K562 (cell line): Measurements from ENCODE around the gene CARD8. TPM values are rescaled to one million over a fixed set of nuclear protein-coding genes. Genes with fewer than 3 reads are reported as not detected.

ENCODE experiments used
- ARHGAP35 ChIP-seq: fragments of 450-650 bp; IDR thresholded peaks from 2 replicates; pipeline ENCODE4 v1.6.1; 2018; ENCODE audit not compliant: partially characterized antibody
- CXXC5 ChIP-seq: fragments of 250-450 bp; sonication (Bioruptor Pico); IDR thresholded peaks from 2 replicates; pipeline ENCODE4 v1.8.0; 2022; ENCODE audit warnings: inconsistent platforms, mild to moderate bottlenecking, moderate library complexity
- DACH1 ChIP-seq: fragments of 450-650 bp; IDR thresholded peaks from 2 replicates; pipeline ENCODE4 v1.6.1; 2018; ENCODE audit not compliant: partially characterized antibody
- DNMT1 ChIP-seq: fragments of 450-650 bp; IDR thresholded peaks from 2 replicates; pipeline ENCODE4 v1.6.1; 2016; ENCODE audit warnings: antibody characterized with exemption, mild to moderate bottlenecking
- SMC3 ChIP-seq: conservative IDR thresholded peaks from 2 replicates; pipeline ENCODE4 v1.6.1; 2011; ENCODE audit warnings: low read depth, low read length, improper control_type of control experiment; ENCODE audit not compliant: insufficient read depth
- SNRNP70 ChIP-seq: fragments of 200-400 bp; formaldehyde crosslinking; optimal IDR thresholded peaks from 2 replicates; pipeline ENCODE3; 2017; ENCODE audit warnings: low read depth, low read length
- ZNF436 ChIP-seq: fragments of 250-450, 450-650 bp; sonication (Bioruptor Pico); formaldehyde crosslinking; IDR thresholded peaks from 2 replicates; pipeline ENCODE4 v1.7.0; 2020; ENCODE audit warnings: mild to moderate bottlenecking
- ZNF512 ChIP-seq: IDR thresholded peaks from 2 replicates; pipeline ENCODE4 v1.6.1; 2016; ENCODE audit warnings: missing genetic modification characterization, missing compliant biosample characterization
- ZNF561 ChIP-seq: fragments of 450-650 bp; formaldehyde crosslinking; conservative IDR thresholded peaks from 2 replicates; pipeline ENCODE4 v1.4.0; 2020; ENCODE audit warnings: mild to moderate bottlenecking, moderate library complexity
- ZSCAN29 ChIP-seq: fragments of 450-650 bp; IDR thresholded peaks from 2 replicates; pipeline ENCODE4 v1.6.1; 2017
- ZZZ3 ChIP-seq: fragments of 450-650 bp; IDR thresholded peaks from 2 replicates; pipeline ENCODE4 v1.6.1; 2016; ENCODE audit warnings: antibody characterized with exemption, mild to moderate bottlenecking, moderate library complexity
- polyA plus RNA-seq, 8 experiments: library from polyadenylated mRNA; depleted of rRNA in 4 of 8; stranded (reverse) in 5 of 8; unstranded in 3 of 8; fragments of >200 nt; fragmentation: Nextera tagmentation in 2 of 8; fragmentation: Illumina TruSeq in 1 of 8; extraction: Ambion mirVana in 2 of 8; extraction: Trizol in 1 of 8; gene quantifications; 2 replicates each; pipeline versions ENCODE4 v1.2.1 to v1.2.3, GENCODE V29; 2011 to 2014; ENCODE audit warnings: inconsistent platforms in 1 of 8, missing spikeins in 1 of 8
- total RNA-seq, 7 experiments: library from RNA; depleted of rRNA in 6 of 7; stranded (reverse); fragments of >200 nt in 6 of 7; fragmentation: Illumina TruSeq in 2 of 7; extraction: Trizol in 2 of 7; gene quantifications; 2 replicates each; pipeline versions ENCODE4 v1.2.1 to v1.2.3, GENCODE V29; 2011 to 2021; ENCODE audit warnings: low replicate concordance in 1 of 7
- TF ChIP-seq, protein P1 (sequence below): fragments of 250-450 bp; sonication (Bioruptor Pico); IDR thresholded peaks from 2 replicates; pipeline ENCODE4 v1.4.0; 2020
- TF ChIP-seq, protein P2 (sequence below), 2 experiments: IDR thresholded peaks in 1 of 2; conservative IDR thresholded peaks in 1 of 2; 2 replicates each; pipeline ENCODE4 v1.6.1; 2016; ENCODE audit warnings: low read depth in 2 of 2, mild to moderate bottlenecking in 1 of 2, missing compliant biosample characterization in 1 of 2, missing genetic modification characterization in 1 of 2, moderate library complexity in 1 of 2
- TF ChIP-seq, protein P3 (sequence below): fragments of 250-450 bp; sonication (Bioruptor Pico); IDR thresholded peaks from 2 replicates; pipeline ENCODE4 v1.8.0; 2021; ENCODE audit warnings: mild to moderate bottlenecking, moderate library complexity

Gene CARD8
- total and polyA plus RNA-seq, 9 of the 15 experiments (the other 6 are each of a cell fraction or from before 2014, with no cell fraction given), result 11.5 to 26.4 (median 20.8) TPM

DNA sequence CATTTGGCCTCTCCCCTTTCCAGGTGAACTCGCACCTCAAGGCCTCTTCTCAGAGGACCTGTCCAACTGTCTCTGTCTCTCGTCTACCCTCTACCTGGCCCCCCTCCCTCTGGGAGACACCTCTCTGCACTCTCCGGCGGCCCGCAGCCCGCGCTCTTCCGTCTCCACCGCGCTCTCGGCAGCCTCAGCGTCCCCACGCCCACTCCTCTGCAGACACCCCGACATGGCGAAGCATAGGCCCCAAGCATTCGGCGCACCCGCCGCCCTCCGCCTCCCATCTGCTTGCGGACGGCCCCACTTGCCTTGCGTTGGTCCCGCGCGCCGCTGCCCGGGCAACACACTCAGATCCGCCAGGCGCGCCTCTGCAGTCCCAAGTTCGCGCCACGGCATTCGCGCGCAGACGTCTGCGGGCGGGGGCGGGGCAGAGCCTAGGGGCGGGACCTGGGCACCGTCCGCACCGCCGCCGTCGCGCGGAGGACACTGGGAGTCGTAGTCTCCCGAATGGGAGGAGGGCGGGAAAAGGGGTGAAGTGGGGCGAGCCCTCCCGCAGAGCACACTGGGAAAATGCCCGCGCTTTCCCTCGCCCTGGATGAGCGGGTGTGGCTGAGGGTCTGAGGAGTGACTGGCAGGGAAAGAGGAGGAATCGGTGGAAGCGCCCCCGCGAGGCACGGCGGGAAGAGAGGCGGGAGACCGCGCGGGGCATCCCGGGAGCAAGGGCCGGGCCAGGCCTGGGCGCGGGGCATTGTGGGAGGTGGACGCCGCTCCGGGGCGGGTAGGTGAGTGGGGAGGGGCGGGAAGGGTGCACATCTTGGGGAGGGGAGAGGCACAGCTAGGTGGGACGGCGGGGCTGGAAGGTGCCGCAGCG, 85.5 kb downstream of the CARD8 start, which contains the start of the genes LIG1 and ZSWIM9 (continued):
- TF ChIP-seq, protein P1, sequence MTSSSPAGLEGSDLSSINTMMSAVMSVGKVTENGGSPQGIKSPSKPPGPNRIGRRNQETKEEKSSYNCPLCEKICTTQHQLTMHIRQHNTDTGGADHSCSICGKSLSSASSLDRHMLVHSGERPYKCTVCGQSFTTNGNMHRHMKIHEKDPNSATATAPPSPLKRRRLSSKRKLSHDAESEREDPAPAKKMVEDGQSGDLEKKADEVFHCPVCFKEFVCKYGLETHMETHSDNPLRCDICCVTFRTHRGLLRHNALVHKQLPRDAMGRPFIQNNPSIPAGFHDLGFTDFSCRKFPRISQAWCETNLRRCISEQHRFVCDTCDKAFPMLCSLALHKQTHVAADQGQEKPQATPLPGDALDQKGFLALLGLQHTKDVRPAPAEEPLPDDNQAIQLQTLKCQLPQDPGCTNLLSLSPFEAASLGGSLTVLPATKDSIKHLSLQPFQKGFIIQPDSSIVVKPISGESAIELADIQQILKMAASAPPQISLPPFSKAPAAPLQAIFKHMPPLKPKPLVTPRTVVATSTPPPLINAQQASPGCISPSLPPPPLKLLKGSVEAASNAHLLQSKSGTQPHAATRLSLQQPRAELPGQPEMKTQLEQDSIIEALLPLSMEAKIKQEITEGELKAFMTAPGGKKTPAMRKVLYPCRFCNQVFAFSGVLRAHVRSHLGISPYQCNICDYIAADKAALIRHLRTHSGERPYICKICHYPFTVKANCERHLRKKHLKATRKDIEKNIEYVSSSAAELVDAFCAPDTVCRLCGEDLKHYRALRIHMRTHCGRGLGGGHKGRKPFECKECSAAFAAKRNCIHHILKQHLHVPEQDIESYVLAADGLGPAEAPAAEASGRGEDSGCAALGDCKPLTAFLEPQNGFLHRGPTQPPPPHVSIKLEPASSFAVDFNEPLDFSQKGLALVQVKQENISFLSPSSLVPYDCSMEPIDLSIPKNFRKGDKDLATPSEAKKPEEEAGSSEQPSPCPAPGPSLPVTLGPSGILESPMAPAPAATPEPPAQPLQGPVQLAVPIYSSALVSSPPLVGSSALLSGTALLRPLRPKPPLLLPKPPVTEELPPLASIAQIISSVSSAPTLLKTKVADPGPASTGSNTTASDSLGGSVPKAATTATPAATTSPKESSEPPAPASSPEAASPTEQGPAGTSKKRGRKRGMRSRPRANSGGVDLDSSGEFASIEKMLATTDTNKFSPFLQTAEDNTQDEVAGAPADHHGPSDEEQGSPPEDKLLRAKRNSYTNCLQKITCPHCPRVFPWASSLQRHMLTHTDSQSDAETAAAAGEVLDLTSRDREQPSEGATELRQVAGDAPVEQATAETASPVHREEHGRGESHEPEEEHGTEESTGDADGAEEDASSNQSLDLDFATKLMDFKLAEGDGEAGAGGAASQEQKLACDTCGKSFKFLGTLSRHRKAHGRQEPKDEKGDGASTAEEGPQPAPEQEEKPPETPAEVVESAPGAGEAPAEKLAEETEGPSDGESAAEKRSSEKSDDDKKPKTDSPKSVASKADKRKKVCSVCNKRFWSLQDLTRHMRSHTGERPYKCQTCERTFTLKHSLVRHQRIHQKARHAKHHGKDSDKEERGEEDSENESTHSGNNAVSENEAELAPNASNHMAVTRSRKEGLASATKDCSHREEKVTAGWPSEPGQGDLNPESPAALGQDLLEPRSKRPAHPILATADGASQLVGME (CRISPR knock-in tag), result no peak
- TF ChIP-seq, protein P2, sequence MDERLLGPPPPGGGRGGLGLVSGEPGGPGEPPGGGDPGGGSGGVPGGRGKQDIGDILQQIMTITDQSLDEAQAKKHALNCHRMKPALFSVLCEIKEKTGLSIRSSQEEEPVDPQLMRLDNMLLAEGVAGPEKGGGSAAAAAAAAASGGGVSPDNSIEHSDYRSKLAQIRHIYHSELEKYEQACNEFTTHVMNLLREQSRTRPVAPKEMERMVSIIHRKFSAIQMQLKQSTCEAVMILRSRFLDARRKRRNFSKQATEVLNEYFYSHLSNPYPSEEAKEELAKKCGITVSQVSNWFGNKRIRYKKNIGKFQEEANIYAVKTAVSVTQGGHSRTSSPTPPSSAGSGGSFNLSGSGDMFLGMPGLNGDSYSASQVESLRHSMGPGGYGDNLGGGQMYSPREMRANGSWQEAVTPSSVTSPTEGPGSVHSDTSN (CRISPR knock-in tag; IDR thresholded peaks at IDR 0.05; ENCODE audit: low read depth), result peak; percentile 35; the same call in 1 of the 2 replicates
- TF ChIP-seq, protein P2 (tag; conservative IDR thresholded peaks at IDR 0.05; ENCODE audit: low read depth), result no peak
- TF ChIP-seq ZZZ3, result no peak
- no peak for TF ChIP-seq SNRNP70
- TF ChIP-seq ZNF436 (CRISPR knock-in tag), result no peak
- no peak for TF ChIP-seq SMC3
- no peak for TF ChIP-seq DACH1
- TF ChIP-seq ARHGAP35, result no peak
- TF ChIP-seq, protein P3, sequence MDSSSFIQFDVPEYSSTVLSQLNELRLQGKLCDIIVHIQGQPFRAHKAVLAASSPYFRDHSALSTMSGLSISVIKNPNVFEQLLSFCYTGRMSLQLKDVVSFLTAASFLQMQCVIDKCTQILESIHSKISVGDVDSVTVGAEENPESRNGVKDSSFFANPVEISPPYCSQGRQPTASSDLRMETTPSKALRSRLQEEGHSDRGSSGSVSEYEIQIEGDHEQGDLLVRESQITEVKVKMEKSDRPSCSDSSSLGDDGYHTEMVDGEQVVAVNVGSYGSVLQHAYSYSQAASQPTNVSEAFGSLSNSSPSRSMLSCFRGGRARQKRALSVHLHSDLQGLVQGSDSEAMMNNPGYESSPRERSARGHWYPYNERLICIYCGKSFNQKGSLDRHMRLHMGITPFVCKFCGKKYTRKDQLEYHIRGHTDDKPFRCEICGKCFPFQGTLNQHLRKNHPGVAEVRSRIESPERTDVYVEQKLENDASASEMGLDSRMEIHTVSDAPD (CRISPR knock-in tag), result no peak
- no peak for TF ChIP-seq ZNF512 (tag)
- TF ChIP-seq ZNF561 (CRISPR knock-in tag), result no peak
- TF ChIP-seq CXXC5, result peak; percentile 95
- no peak for TF ChIP-seq ZSCAN29
- TF ChIP-seq DNMT1, result no peak
